ENCODE results near the gene TBC1D2.
A peak's percentile ranks its signal among the peaks of the same experiment; 100 is the strongest.

TBC1D2 gene

GRCh38 chr9:98172604-98173003, 82.8 kb downstream of the TBC1D2 start:
- no peak for DNase-seq (ENCODE audit: low read depth in 2 of 2)

GRCh38 chr9:98171176-98171925, 84.1 kb downstream of the TBC1D2 start:
- DNase-seq (ENCODE audit: low read depth in 2 of 2): no peak

GRCh38 chr9:98168941-98169488, 86.4 kb downstream of the TBC1D2 start:
- DNase-seq (ENCODE audit: low read depth in 2 of 2): peak in 1 of 2 donors; percentile 7

- no peak for DNase-seq (ENCODE audit: low read depth in 2 of 2)
Measured at GRCh38 chr9:98168153-98168780, 87.2 kb downstream of the TBC1D2 start.

- DNase-seq (ENCODE audit: low read depth in 2 of 2): no peak
Measured at GRCh38 chr9:98164912-98165311, 90.5 kb downstream of the TBC1D2 start.

GRCh38 chr9:98162613-98163012, 92.8 kb downstream of the TBC1D2 start:
- DNase-seq (ENCODE audit: low read depth in 2 of 2): no peak

GRCh38 chr9:98161851-98162250, 93.6 kb downstream of the TBC1D2 start:
- DNase-seq (ENCODE audit: low read depth in 2 of 2): no peak

GRCh38 chr9:98159790-98160189, 95.7 kb downstream of the TBC1D2 start:
- no peak for DNase-seq (ENCODE audit: low read depth in 2 of 2)

- DNase-seq (ENCODE audit: low read depth in 2 of 2): no peak
Measured at GRCh38 chr9:98159301-98159700, 96.1 kb downstream of the TBC1D2 start.

GRCh38 chr9:98158071-98158831, 97.2 kb downstream of the TBC1D2 start:
- no peak for DNase-seq (ENCODE audit: low read depth in 2 of 2)

- DNase-seq (ENCODE audit: low read depth in 2 of 2): no peak
Measured at GRCh38 chr9:98157372-98157771, 98.1 kb downstream of the TBC1D2 start.

GRCh38 chr9:98154678-98155077, 100.8 kb downstream of the TBC1D2 start:
- no peak for DNase-seq (ENCODE audit: low read depth in 2 of 2)

- no peak for DNase-seq (ENCODE audit: low read depth in 2 of 2)
Measured at GRCh38 chr9:98152526-98152925, 102.9 kb downstream of the TBC1D2 start.

GRCh38 chr9:98150721-98151120, 104.7 kb downstream of the TBC1D2 start:
- DNase-seq (ENCODE audit: low read depth in 2 of 2): no peak

GRCh38 chr9:98150164-98150563, 105.3 kb downstream of the TBC1D2 start:
- no peak for DNase-seq (ENCODE audit: low read depth in 2 of 2)

GRCh38 chr9:98149422-98149821, 106.0 kb downstream of the TBC1D2 start:
- no peak for DNase-seq (ENCODE audit: low read depth in 2 of 2)
